Measurements from ENCODE around the gene MYO15A.

MYO15A gene

GRCh38 chr17:18106211-18106610 is 2.3 kb upstream of the MYO15A start:
- no peak for DNase-seq

GRCh38 chr17:18107061-18107790 is 1.3 kb upstream of the MYO15A start:
- no peak for DNase-seq

GRCh38 chr17:18107971-18108370 is 585 bp upstream of the MYO15A start:
- DNase-seq, result no peak

GRCh38 chr17:18109935-18110485 is 1.5 kb downstream of the MYO15A start:
- no peak for DNase-seq

- no peak for DNase-seq
Measured at GRCh38 chr17:18110636-18111145, 2.1 kb downstream of the MYO15A start.

GRCh38 chr17:18111330-18111971 is 2.9 kb downstream of the MYO15A start:
- DNase-seq, result no peak

- no peak for DNase-seq
Measured at GRCh38 chr17:18115517-18115916, 7.0 kb downstream of the MYO15A start.

GRCh38 chr17:18116078-18116477 is 7.5 kb downstream of the MYO15A start:
- no peak for DNase-seq

- DNase-seq, result no peak
Measured at GRCh38 chr17:18117533-18117932, 9.0 kb downstream of the MYO15A start.

- DNase-seq, result no peak
Measured at GRCh38 chr17:18117982-18118975, 9.7 kb downstream of the MYO15A start.

- no peak for DNase-seq
Measured at GRCh38 chr17:18119166-18119745, 10.7 kb downstream of the MYO15A start.

GRCh38 chr17:18119938-18120337 is 11.4 kb downstream of the MYO15A start:
- DNase-seq, result no peak

GRCh38 chr17:18120461-18121017 is 12.0 kb downstream of the MYO15A start:
- DNase-seq, result no peak

- DNase-seq, result no peak
Measured at GRCh38 chr17:18121144-18121910, 12.8 kb downstream of the MYO15A start.

GRCh38 chr17:18122990-18123753 is 14.6 kb downstream of the MYO15A start:
- no peak for DNase-seq

- no peak for DNase-seq
Measured at GRCh38 chr17:18124345-18125126, 16.0 kb downstream of the MYO15A start.

GRCh38 chr17:18129041-18129502 is 20.5 kb downstream of the MYO15A start:
- peak; percentile 19 for DNase-seq

- no peak for DNase-seq
Measured at GRCh38 chr17:18132711-18133110, 24.2 kb downstream of the MYO15A start.

- DNase-seq, result no peak
Measured at GRCh38 chr17:18136357-18136756, 27.8 kb downstream of the MYO15A start.

Data from fibroblast of skin of right biceps (primary cell).